Uterus (tissue), 4 donors: Measurements from ENCODE around the gene ID3. TPM values are rescaled to one million over a fixed set of nuclear protein-coding genes. Genes with fewer than 3 reads are reported as not detected.

ENCODE experiments used
- DNase-seq, 2 donors: peaks; one replicate each; pipeline ENCODE4 v3.0.0-alpha.2; 2019 to 2020
- H3K27ac ChIP-seq, 2 donors: fragments of 200-600 bp; sonication (generic); 1 replicate in 1 of 2; 2 replicates in 1 of 2; pipeline ENCODE4 v1.5.1; 2016 to 2018
- H3K27me3 ChIP-seq, 2 donors: fragments of 200-600 bp; sonication (generic); one replicate each; pipeline ENCODE4 v1.5.1; 2018 to 2019; ENCODE audit warnings: control low read depth in 1 of 2
- H3K36me3 ChIP-seq, 2 donors: fragments of 200-600 bp; sonication (generic); one replicate each; pipeline ENCODE4 v1.5.1; 2019; ENCODE audit warnings: control low read depth in 1 of 2
- H3K4me1 ChIP-seq, 2 donors: fragments of 200-600 bp; sonication (generic); one replicate each; pipeline ENCODE4 v1.5.1; 2018 to 2019; ENCODE audit warnings: control low read depth in 1 of 2
- H3K4me3 ChIP-seq, 2 donors: fragments of 200-600 bp; sonication (generic); 1 replicate in 1 of 2; 2 replicates in 1 of 2; pipeline ENCODE4 v1.5.1; 2018 to 2019; ENCODE audit warnings: mild to moderate bottlenecking in 1 of 2
- H3K9me3 ChIP-seq, 2 donors: fragments of 200-600 bp; sonication (generic); one replicate each; pipeline ENCODE4 v1.5.1; 2019; ENCODE audit warnings: control low read depth in 1 of 2
- CTCF ChIP-seq, 4 experiments: fragments of 200-600 bp in 2 of 4; fragments of 450-650 bp in 2 of 4; sonication (generic) in 2 of 4; IDR thresholded peaks; one replicate each; pipeline ENCODE4 v1.5.1; 2016 to 2019; ENCODE audit warnings: antibody characterized with exemption in 4 of 4, mild to moderate bottlenecking in 2 of 4, moderate library complexity in 1 of 4
- POLR2A ChIP-seq, 2 donors: fragments of 450-650 bp; IDR thresholded peaks; one replicate each; pipeline ENCODE4 v1.6.1; 2016; ENCODE audit warnings: antibody characterized with exemption in 2 of 2, mild to moderate bottlenecking in 1 of 2, moderate library complexity in 1 of 2
- intact Hi-C: fragments of 100-400 bp; cut with DNase I; formaldehyde crosslinking; loops from one replicate; pipeline ENCODE4 v1.15.1; 2023; ENCODE audit warnings: low total_unique reads
- total RNA-seq, 4 donors: library from RNA; depleted of rRNA in 3 of 4; stranded (reverse); fragments of >200 nt in 3 of 4; gene quantifications; one replicate each; pipeline versions ENCODE4 v1.1.0 to v1.2.4, GENCODE V29; 2014 to 2023
- donor health status: DM: yes; HTN: yes; CAD: no.

The ID3 gene
- total RNA-seq: 100 to 1,000 TPM in 3 of 4 donors, 10 to 100 TPM in 1; 38.4 to 652 (median 260) TPM

GRCh38 chr1:23559136-23559984 is at the start of gene ID3:
TSS of gene ID3 (minus strand) at chr1:23559501. CDS start at chr1:23559426, 75 bp downstream.
- H3K27me3 ChIP-seq: no peaks in the 10 kb centered on the region
- no peaks in the 10 kb centered on the region for H3K36me3 ChIP-seq
- H3K9me3 ChIP-seq: no peaks in the 10 kb centered on the region
- H3K4me3 ChIP-seq: peak within 1 kb of the TSS; percentile 59 to 65
- no peaks in the 10 kb centered on the region for H3K4me1 ChIP-seq
- peak; percentile 95 to 97 for DNase-seq
- peak within 1 kb of the TSS; percentile 82 to 90 for H3K27ac ChIP-seq
- intact Hi-C loops: no loop called here
- peak; percentile 93 to 99 for TF ChIP-seq POLR2A (IDR thresholded peaks at IDR 0.05)
- TF ChIP-seq CTCF (IDR thresholded peaks at IDR 0.05): peak in 2 of 4 experiments; percentile 14 to 37

GRCh38 chr1:23607944-23608343 is 48.6 kb upstream of the ID3 start:
- H3K36me3 ChIP-seq: no peaks in the 10 kb centered on the region
- no peak for DNase-seq
- no peak for TF ChIP-seq POLR2A (IDR thresholded peaks at IDR 0.05)
- no peak for TF ChIP-seq CTCF (IDR thresholded peaks at IDR 0.05)
- H3K9me3 ChIP-seq: no peaks in the 10 kb centered on the region
- no peak overlapping the region for H3K27ac ChIP-seq
- no peaks in the 10 kb centered on the region for H3K27me3 ChIP-seq
- intact Hi-C loops: no loop called here
- no peak overlapping the region for H3K4me3 ChIP-seq
- H3K4me1 ChIP-seq: no peaks in the 10 kb centered on the region

GRCh38 chr1:23601968-23602876 is 42.9 kb upstream of the ID3 start:
- H3K27ac ChIP-seq: no peak overlapping the region
- no peaks in the 10 kb centered on the region for H3K9me3 ChIP-seq
- peaks cover 0 to under 1% of the 10 kb centered on the region in 2 donors for H3K4me1 ChIP-seq
- DNase-seq: no peak
- H3K4me3 ChIP-seq: no peak overlapping the region
- no peaks in the 10 kb centered on the region for H3K27me3 ChIP-seq
- H3K36me3 ChIP-seq: no peaks in the 10 kb centered on the region
- intact Hi-C loops: no loop called here
- no peak for TF ChIP-seq CTCF (IDR thresholded peaks at IDR 0.05)
- TF ChIP-seq POLR2A (IDR thresholded peaks at IDR 0.05): no peak

GRCh38 chr1:23601135-23601967 is 42.0 kb upstream of the ID3 start:
- no peak overlapping the region for H3K4me3 ChIP-seq
- no peaks in the 10 kb centered on the region for H3K27me3 ChIP-seq
- H3K27ac ChIP-seq: no peak overlapping the region
- intact Hi-C loops: no loop called here
- no peak for TF ChIP-seq POLR2A (IDR thresholded peaks at IDR 0.05)
- TF ChIP-seq CTCF (IDR thresholded peaks at IDR 0.05): no peak
- DNase-seq: no peak
- H3K9me3 ChIP-seq: no peaks in the 10 kb centered on the region
- no peaks in the 10 kb centered on the region for H3K36me3 ChIP-seq
- H3K4me1 ChIP-seq: peaks cover 0 to 4% of the 10 kb centered on the region in 2 donors
